GM23338 (cell line): Measurements from ENCODE around the gene VWA2. TPM values are rescaled to one million over a fixed set of nuclear protein-coding genes. Genes with fewer than 3 reads are reported as not detected.

Experiments
- ATAC-seq: fragments of 200-7000 bp; cut with Tn5 transposase; 3 replicates; pipeline ENCODE4 v1.9.1; 2020
- DNase-seq: peaks from one replicate; pipeline ENCODE4 v3.0.0-alpha.2; 2015; ENCODE audit warnings: low spot score
- H2AFZ ChIP-seq: fragments of 200-600 bp; sonication (generic); 2 replicates; pipeline ENCODE4 v1.8.0; 2016; ENCODE audit warnings: antibody characterized with exemption, mild to moderate bottlenecking, moderate library complexity
- H3F3A ChIP-seq: fragments of 200-600 bp; sonication (generic); replicated peaks from 2 replicates; pipeline ENCODE4 v1.8.0; 2017; ENCODE audit warnings: antibody characterized with exemption, mixed run types, low read depth
- H3K27ac ChIP-seq: fragments of 200-600 bp; sonication (generic); 2 replicates; pipeline ENCODE4 v1.6.1; 2016; ENCODE audit warnings: low read depth
- H3K27me3 ChIP-seq: fragments of 200-600 bp; sonication (generic); 2 replicates; pipeline ENCODE4 v1.8.0; 2016; ENCODE audit warnings: mild to moderate bottlenecking, mixed run types, moderate library complexity; ENCODE audit not compliant: insufficient read depth
- H3K36me3 ChIP-seq: fragments of 200-600 bp; sonication (generic); 2 replicates; pipeline ENCODE4 v1.8.0; 2016; ENCODE audit warnings: mild to moderate bottlenecking; ENCODE audit not compliant: insufficient read depth
- H3K4me1 ChIP-seq: fragments of 200-600 bp; sonication (generic); 2 replicates; pipeline ENCODE4 v1.8.0; 2016; ENCODE audit warnings: mild to moderate bottlenecking, moderate library complexity; ENCODE audit not compliant: insufficient read depth
- H3K4me2 ChIP-seq: fragments of 200-600 bp; sonication (generic); 2 replicates; pipeline ENCODE4 v1.7.1; 2017; ENCODE audit warnings: mixed run types
- H3K4me3 ChIP-seq: fragments of 200-600 bp; sonication (generic); 2 replicates; pipeline ENCODE4 v1.6.1; 2016; ENCODE audit warnings: mixed run types
- H3K79me2 ChIP-seq: fragments of 200-600 bp; sonication (generic); replicated peaks from 2 replicates; pipeline ENCODE4 v1.8.0; 2017; ENCODE audit warnings: mild to moderate bottlenecking; ENCODE audit not compliant: insufficient read depth
- H3K9me2 ChIP-seq: fragments of 200-600 bp; sonication (generic); 2 replicates; pipeline ENCODE4 v1.8.0; 2017; ENCODE audit not compliant: insufficient read depth
- H4K20me1 ChIP-seq: fragments of 200-600 bp; sonication (generic); replicated peaks from 2 replicates; pipeline ENCODE4 v1.8.0; 2017; ENCODE audit warnings: mild to moderate bottlenecking; ENCODE audit not compliant: insufficient read depth
- H3K27ac Mint-ChIP-seq: 2 replicates; pipeline ENCODE4 v1.8.0; 2020; ENCODE audit warnings: inconsistent platforms, mild to moderate bottlenecking, moderate library complexity, mixed read lengths
- H3K27me3 Mint-ChIP-seq: 3 replicates; pipeline ENCODE4 v1.8.0; 2022; ENCODE audit warnings: low read depth, mild to moderate bottlenecking, moderate library complexity, mixed read lengths, inconsistent platforms; ENCODE audit not compliant: insufficient read depth, poor library complexity
- H3K36me3 Mint-ChIP-seq: 3 replicates; pipeline ENCODE4 v1.8.0; 2021; ENCODE audit warnings: low read depth, mild to moderate bottlenecking, inconsistent platforms, moderate library complexity, mixed read lengths
- H3K4me1 Mint-ChIP-seq: 3 replicates; pipeline ENCODE4 v1.8.0; 2020; ENCODE audit warnings: mild to moderate bottlenecking, inconsistent platforms, mixed read lengths
- H3K4me3 Mint-ChIP-seq: 3 replicates; pipeline ENCODE4 v1.8.0; 2021; ENCODE audit warnings: moderate library complexity, mild to moderate bottlenecking, inconsistent platforms, mixed read lengths
- H3K9me3 Mint-ChIP-seq: 3 replicates; pipeline ENCODE4 v1.8.0; 2020; ENCODE audit warnings: moderate library complexity, mild to moderate bottlenecking, inconsistent platforms, mixed read lengths
- CREB1 ChIP-seq: fragments of 250-450 bp; sonication (Bioruptor Pico); IDR thresholded peaks from 2 replicates; pipeline ENCODE4 v1.5.0; 2020; ENCODE audit warnings: low read depth, mild to moderate bottlenecking, moderate library complexity
- EZH2 ChIP-seq: fragments of 200-600 bp; sonication (generic); IDR thresholded peaks from one replicate; pipeline ENCODE4 v1.8.0; 2017; ENCODE audit warnings: antibody characterized with exemption, mild to moderate bottlenecking, low read depth; ENCODE audit not compliant: unreplicated experiment
- EZH2phosphoT487 ChIP-seq: fragments of 200-600 bp; sonication (generic); IDR thresholded peaks from one replicate; pipeline ENCODE4 v1.8.1; 2018; ENCODE audit warnings: antibody characterized with exemption; ENCODE audit not compliant: unreplicated experiment
- JUNB ChIP-seq: IDR thresholded peaks from one replicate; pipeline ENCODE4 v1.6.1; 2016; ENCODE audit warnings: antibody characterized with exemption; ENCODE audit not compliant: unreplicated experiment
- NANOG ChIP-seq: IDR thresholded peaks from 2 replicates; pipeline ENCODE4 v1.6.1; 2016; ENCODE audit warnings: antibody characterized with exemption, borderline replicate concordance
- POLR2AphosphoS5 ChIP-seq: IDR thresholded peaks from 2 replicates; pipeline ENCODE4 v1.6.1; 2016; ENCODE audit warnings: antibody characterized with exemption, low read depth
- STAT1 ChIP-seq: IDR thresholded peaks from one replicate; pipeline ENCODE4 v1.6.1; 2016; ENCODE audit warnings: antibody characterized with exemption; ENCODE audit not compliant: unreplicated experiment
- ZNF114 ChIP-seq: fragments of 250-450 bp; sonication (Bioruptor Pico); IDR thresholded peaks from 2 replicates; pipeline ENCODE4 v1.5.0; 2020; ENCODE audit warnings: mild to moderate bottlenecking, moderate library complexity
- ZNF331 ChIP-seq: fragments of 250-450 bp; sonication (Bioruptor Pico); IDR thresholded peaks from 2 replicates; pipeline ENCODE4 v1.5.0; 2020; ENCODE audit warnings: low read depth, mild to moderate bottlenecking, moderate library complexity
- polyA plus RNA-seq: library from polyadenylated mRNA; unstranded; fragments of >200 nt; fragmentation: Nextera tagmentation; extraction: Ambion mirVana; gene quantifications from 2 replicates; pipeline ENCODE4 v1.2.1, GENCODE V29; 2016
- total RNA-seq: library from RNA; depleted of rRNA; stranded (reverse); fragments of >200 nt; shearing (Covaris generic); gene quantifications from 2 replicates; pipeline ENCODE4 v1.2.3, GENCODE V29; 2014
- TF ChIP-seq, protein P1 (sequence below): fragments of 250-450 bp; sonication (Bioruptor Pico); IDR thresholded peaks from 2 replicates; pipeline ENCODE4 v1.5.0; 2020; ENCODE audit warnings: mild to moderate bottlenecking, moderate library complexity
- TF ChIP-seq, protein P2 (sequence below), 2 experiments: fragments of 200-600 bp in 1 of 2; sonication (generic) in 1 of 2; conservative IDR thresholded peaks; 2 replicates each; pipeline versions ENCODE4 v1.5.1 to v1.6.1; 2016 to 2017; ENCODE audit warnings: antibody characterized with exemption in 2 of 2, low read depth in 2 of 2, mild to moderate bottlenecking in 2 of 2, moderate library complexity in 1 of 2
- TF ChIP-seq, protein P3 (sequence below): IDR thresholded peaks from 2 replicates; pipeline ENCODE4 v1.6.1; 2016; ENCODE audit warnings: antibody characterized with exemption

VWA2 gene
- total and polyA plus RNA-seq, 2 experiments from 2014 or later, result 0.48 to 3.7 TPM

DNA sequence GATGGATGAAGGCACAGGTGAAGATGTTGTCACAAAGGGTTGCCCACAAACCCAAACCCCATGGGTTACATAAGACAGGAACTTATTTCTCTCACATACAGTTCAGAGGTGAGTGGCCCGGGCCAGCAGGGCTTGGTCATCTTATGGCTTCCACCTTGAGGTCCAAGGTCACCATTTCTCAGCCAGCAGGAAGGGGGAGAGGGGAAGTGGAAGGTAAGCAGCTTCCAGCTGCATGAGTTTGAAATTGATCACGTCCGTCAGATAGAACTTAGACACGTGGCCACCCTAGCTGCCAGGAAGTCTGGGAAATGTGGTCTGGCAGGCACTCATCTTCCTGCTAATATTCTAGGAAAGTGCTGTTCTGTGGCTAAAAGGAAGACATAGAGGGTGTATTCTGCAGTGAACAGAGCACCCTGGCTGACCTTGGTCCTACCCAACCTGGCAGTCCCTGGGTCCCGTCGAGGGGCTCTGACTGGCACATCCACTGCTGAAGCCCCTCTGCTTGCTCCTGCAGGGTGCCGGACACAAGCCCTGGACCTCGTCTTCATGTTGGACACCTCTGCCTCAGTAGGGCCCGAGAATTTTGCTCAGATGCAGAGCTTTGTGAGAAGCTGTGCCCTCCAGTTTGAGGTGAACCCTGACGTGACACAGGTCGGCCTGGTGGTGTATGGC, 49.5 kb downstream of the VWA2 start:
- Mint-ChIP-seq H3K27ac (no peak overlapping the region), H3K4me3 (no peak overlapping the region), H3K9me3 (no peaks in the 10 kb centered on the region), H3K36me3 (no peaks in the 10 kb centered on the region), H3K27me3 (peaks cover 4% of the 10 kb centered on the region), H3K4me1 (no peaks in the 10 kb centered on the region)
- DNase-seq, result no peak
- no peak overlapping the region for H3K4me3 ChIP-seq
- H3K27me3 ChIP-seq, result no peaks in the 10 kb centered on the region
- no peak overlapping the region for H2AFZ ChIP-seq
- no peaks in the 10 kb centered on the region for H3K79me2 ChIP-seq
- no peak for ATAC-seq
- H3K27ac ChIP-seq, result no peak overlapping the region
- TF ChIP-seq, protein P1, sequence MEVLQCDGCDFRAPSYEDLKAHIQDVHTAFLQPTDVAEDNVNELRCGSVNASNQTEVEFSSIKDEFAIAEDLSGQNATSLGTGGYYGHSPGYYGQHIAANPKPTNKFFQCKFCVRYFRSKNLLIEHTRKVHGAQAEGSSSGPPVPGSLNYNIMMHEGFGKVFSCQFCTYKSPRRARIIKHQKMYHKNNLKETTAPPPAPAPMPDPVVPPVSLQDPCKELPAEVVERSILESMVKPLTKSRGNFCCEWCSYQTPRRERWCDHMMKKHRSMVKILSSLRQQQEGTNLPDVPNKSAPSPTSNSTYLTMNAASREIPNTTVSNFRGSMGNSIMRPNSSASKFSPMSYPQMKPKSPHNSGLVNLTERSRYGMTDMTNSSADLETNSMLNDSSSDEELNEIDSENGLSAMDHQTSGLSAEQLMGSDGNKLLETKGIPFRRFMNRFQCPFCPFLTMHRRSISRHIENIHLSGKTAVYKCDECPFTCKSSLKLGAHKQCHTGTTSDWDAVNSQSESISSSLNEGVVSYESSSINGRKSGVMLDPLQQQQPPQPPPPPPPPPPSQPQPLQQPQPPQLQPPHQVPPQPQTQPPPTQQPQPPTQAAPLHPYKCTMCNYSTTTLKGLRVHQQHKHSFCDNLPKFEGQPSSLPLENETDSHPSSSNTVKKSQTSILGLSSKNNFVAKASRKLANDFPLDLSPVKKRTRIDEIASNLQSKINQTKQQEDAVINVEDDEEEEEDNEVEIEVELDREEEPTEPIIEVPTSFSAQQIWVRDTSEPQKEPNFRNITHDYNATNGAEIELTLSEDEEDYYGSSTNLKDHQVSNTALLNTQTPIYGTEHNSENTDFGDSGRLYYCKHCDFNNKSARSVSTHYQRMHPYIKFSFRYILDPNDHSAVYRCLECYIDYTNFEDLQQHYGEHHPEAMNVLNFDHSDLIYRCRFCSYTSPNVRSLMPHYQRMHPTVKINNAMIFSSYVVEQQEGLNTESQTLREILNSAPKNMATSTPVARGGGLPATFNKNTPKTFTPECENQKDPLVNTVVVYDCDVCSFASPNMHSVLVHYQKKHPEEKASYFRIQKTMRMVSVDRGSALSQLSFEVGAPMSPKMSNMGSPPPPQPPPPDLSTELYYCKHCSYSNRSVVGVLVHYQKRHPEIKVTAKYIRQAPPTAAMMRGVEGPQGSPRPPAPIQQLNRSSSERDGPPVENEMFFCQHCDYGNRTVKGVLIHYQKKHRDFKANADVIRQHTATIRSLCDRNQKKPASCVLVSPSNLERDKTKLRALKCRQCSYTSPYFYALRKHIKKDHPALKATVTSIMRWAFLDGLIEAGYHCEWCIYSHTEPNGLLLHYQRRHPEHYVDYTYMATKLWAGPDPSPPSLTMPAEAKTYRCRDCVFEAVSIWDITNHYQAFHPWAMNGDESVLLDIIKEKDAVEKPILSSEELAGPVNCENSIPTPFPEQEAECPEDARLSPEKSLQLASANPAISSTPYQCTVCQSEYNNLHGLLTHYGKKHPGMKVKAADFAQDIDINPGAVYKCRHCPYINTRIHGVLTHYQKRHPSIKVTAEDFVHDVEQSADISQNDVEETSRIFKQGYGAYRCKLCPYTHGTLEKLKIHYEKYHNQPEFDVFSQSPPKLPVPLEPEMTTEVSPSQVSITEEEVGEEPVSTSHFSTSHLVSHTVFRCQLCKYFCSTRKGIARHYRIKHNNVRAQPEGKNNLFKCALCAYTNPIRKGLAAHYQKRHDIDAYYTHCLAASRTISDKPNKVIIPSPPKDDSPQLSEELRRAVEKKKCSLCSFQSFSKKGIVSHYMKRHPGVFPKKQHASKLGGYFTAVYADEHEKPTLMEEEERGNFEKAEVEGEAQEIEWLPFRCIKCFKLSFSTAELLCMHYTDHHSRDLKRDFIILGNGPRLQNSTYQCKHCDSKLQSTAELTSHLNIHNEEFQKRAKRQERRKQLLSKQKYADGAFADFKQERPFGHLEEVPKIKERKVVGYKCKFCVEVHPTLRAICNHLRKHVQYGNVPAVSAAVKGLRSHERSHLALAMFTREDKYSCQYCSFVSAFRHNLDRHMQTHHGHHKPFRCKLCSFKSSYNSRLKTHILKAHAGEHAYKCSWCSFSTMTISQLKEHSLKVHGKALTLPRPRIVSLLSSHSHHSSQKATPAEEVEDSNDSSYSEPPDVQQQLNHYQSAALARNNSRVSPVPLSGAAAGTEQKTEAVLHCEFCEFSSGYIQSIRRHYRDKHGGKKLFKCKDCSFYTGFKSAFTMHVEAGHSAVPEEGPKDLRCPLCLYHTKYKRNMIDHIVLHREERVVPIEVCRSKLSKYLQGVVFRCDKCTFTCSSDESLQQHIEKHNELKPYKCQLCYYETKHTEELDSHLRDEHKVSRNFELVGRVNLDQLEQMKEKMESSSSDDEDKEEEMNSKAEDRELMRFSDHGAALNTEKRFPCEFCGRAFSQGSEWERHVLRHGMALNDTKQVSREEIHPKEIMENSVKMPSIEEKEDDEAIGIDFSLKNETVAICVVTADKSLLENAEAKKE, result no peak
- TF ChIP-seq NANOG (no peak), EZH2phosphoT487 (no peak), POLR2AphosphoS5 (no peak), ZNF331 (no peak), ZNF114 (CRISPR knock-in tag) (no peak), JUNB (no peak), CREB1 (CRISPR knock-in tag) (no peak), EZH2 (no peak), STAT1 (no peak)
- TF ChIP-seq, protein P2, sequence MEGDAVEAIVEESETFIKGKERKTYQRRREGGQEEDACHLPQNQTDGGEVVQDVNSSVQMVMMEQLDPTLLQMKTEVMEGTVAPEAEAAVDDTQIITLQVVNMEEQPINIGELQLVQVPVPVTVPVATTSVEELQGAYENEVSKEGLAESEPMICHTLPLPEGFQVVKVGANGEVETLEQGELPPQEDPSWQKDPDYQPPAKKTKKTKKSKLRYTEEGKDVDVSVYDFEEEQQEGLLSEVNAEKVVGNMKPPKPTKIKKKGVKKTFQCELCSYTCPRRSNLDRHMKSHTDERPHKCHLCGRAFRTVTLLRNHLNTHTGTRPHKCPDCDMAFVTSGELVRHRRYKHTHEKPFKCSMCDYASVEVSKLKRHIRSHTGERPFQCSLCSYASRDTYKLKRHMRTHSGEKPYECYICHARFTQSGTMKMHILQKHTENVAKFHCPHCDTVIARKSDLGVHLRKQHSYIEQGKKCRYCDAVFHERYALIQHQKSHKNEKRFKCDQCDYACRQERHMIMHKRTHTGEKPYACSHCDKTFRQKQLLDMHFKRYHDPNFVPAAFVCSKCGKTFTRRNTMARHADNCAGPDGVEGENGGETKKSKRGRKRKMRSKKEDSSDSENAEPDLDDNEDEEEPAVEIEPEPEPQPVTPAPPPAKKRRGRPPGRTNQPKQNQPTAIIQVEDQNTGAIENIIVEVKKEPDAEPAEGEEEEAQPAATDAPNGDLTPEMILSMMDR (conservative IDR thresholded peaks at IDR 0.05; ENCODE audit: low read depth in 2 of 2), result no peak
- TF ChIP-seq, protein P3, sequence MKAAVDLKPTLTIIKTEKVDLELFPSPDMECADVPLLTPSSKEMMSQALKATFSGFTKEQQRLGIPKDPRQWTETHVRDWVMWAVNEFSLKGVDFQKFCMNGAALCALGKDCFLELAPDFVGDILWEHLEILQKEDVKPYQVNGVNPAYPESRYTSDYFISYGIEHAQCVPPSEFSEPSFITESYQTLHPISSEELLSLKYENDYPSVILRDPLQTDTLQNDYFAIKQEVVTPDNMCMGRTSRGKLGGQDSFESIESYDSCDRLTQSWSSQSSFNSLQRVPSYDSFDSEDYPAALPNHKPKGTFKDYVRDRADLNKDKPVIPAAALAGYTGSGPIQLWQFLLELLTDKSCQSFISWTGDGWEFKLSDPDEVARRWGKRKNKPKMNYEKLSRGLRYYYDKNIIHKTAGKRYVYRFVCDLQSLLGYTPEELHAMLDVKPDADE, result no peak
- H3F3A ChIP-seq, result no peaks in the 10 kb centered on the region
- H3K9me2 ChIP-seq, result no peaks in the 10 kb centered on the region
- H3K36me3 ChIP-seq, result no peaks in the 10 kb centered on the region
- H4K20me1 ChIP-seq, result no peaks in the 10 kb centered on the region
- H3K4me1 ChIP-seq, result no peaks in the 10 kb centered on the region
- H3K4me2 ChIP-seq, result no peak overlapping the region
